Body of pancreas (tissue), 4 donors: ENCODE results near the gene CMSS1. TPM values are rescaled to one million over a fixed set of nuclear protein-coding genes. Genes with fewer than 3 reads are reported as not detected.
A peak's percentile ranks its signal among the peaks of the same experiment; 100 is the strongest.

Experiments used
- ATAC-seq: fragments of 150-250 bp; one replicate; pipeline ENCODE4 v1.9.1; 2016
- DNase-seq, 4 donors: peaks; one replicate each; pipeline ENCODE4 v3.0.0-alpha.2; 2019
- H3K27ac ChIP-seq, 4 donors: fragments of 200-600 bp; sonication (generic); 1 replicate in 3 of 4; 2 replicates in 1 of 4; pipeline versions ENCODE4 v1.5.1 to v1.6.1; 2016 to 2019; ENCODE audit warnings: mild to moderate bottlenecking in 1 of 4, mixed read lengths in 1 of 4, moderate library complexity in 1 of 4
- H3K27me3 ChIP-seq, 2 donors: fragments of 200-600 bp; sonication (generic); one replicate each; pipeline ENCODE4 v1.6.0; 2016; ENCODE audit warnings: mild to moderate bottlenecking in 1 of 2
- H3K36me3 ChIP-seq, 2 donors: fragments of 200-600 bp; sonication (generic); replicated peaks in 1 of 2; 2 replicates each; pipeline ENCODE4 v1.5.1; 2016; ENCODE audit warnings: low read depth in 2 of 2; ENCODE audit not compliant: insufficient read depth in 1 of 2
- H3K4me1 ChIP-seq: fragments of 200-600 bp; sonication (generic); one replicate; pipeline ENCODE4 v1.6.0; 2016
- H3K4me3 ChIP-seq, 2 donors: fragments of 200-600 bp; sonication (generic); 1 replicate in 1 of 2; 2 replicates in 1 of 2; pipeline ENCODE4 v1.5.1; 2016 to 2019
- H3K9me3 ChIP-seq, 3 donors: fragments of 200-600 bp; sonication (generic); 1 replicate in 2 of 3; 2 replicates in 1 of 3; pipeline ENCODE4 v1.5.1; 2016
- POLR2A ChIP-seq, 3 donors: fragments of 450-650 bp; IDR thresholded peaks; one replicate each; pipeline ENCODE4 v1.6.1; 2016; ENCODE audit warnings: antibody characterized with exemption in 3 of 3, mild to moderate bottlenecking in 2 of 3
- WGBS, 2 donors: methylation state at CpG; one replicate each; pipeline ENCODE4 v1.1.5; 2017; 5-methylcytosine and 5-hydroxymethylcytosine counted together
- intact Hi-C: fragments of 100-400 bp; cut with DNase I; formaldehyde crosslinking; loops from one replicate; pipeline ENCODE4 v1.15.1; 2023
- total RNA-seq, 2 donors: library from RNA; depleted of rRNA; stranded (reverse); fragments of >200 nt; gene quantifications; one replicate each; pipeline ENCODE4 v1.1.0, GENCODE V29; 2016
- TF ChIP-seq, protein P1 (sequence below), 7 experiments: fragments of 450-650 bp in 4 of 7; fragments of 200-600 bp in 3 of 7; sonication (generic) in 3 of 7; IDR thresholded peaks; one replicate each; pipeline ENCODE4 v1.5.1; 2016 to 2019; ENCODE audit warnings: antibody characterized with exemption in 7 of 7

Gene CMSS1
- total RNA-seq, 2 donors from 2014 or later: 3.9 to 21.4 TPM

- no peaks in the 10 kb centered on the region for H3K9me3 ChIP-seq
- intact Hi-C loops: no loop called here
- no peaks in the 10 kb centered on the region for H3K27me3 ChIP-seq
- H3K4me1 ChIP-seq: no peaks in the 10 kb centered on the region
- no peak overlapping the region for H3K4me3 ChIP-seq
- no peak for TF ChIP-seq POLR2A (IDR thresholded peaks at IDR 0.05)
- TF ChIP-seq, protein P1, sequence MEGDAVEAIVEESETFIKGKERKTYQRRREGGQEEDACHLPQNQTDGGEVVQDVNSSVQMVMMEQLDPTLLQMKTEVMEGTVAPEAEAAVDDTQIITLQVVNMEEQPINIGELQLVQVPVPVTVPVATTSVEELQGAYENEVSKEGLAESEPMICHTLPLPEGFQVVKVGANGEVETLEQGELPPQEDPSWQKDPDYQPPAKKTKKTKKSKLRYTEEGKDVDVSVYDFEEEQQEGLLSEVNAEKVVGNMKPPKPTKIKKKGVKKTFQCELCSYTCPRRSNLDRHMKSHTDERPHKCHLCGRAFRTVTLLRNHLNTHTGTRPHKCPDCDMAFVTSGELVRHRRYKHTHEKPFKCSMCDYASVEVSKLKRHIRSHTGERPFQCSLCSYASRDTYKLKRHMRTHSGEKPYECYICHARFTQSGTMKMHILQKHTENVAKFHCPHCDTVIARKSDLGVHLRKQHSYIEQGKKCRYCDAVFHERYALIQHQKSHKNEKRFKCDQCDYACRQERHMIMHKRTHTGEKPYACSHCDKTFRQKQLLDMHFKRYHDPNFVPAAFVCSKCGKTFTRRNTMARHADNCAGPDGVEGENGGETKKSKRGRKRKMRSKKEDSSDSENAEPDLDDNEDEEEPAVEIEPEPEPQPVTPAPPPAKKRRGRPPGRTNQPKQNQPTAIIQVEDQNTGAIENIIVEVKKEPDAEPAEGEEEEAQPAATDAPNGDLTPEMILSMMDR (IDR thresholded peaks at IDR 0.05): no peak
- H3K27ac ChIP-seq: no peak overlapping the region
- DNase-seq (no peak), ATAC-seq (no peak)
- no peaks in the 10 kb centered on the region for H3K36me3 ChIP-seq
- 92 to 98% methylated on average over 6 of the region's 6 CpGs for whole genome bisulfite sequencing, 2 donors
Measured at GRCh38 chr3:100149713-100150415, 332.2 kb downstream of the CMSS1 start.

DNA sequence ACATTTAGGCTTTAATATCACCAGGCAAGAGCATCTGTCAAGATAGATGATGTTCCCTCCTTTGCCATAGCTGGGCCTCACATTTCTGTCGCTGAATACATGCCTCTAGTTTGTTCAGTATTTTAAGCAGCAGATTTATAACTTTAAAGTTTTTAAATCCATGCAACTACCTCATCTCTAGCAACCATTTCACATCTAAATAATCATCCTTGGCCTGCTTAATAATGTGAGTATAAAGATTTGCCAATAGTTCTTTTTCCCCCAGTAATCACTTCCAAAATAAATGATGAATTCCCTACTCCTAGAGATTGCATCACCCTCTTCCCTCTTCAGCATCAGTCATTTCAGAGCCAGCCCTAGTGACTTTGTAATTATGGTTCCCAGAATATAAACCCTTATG is 332.8 kb downstream of the CMSS1 start:
- Histone ChIP-seq H3K4me3 (no peak overlapping the region), H3K27ac (no peak overlapping the region), H3K36me3 (no peaks in the 10 kb centered on the region), H3K4me1 (no peaks in the 10 kb centered on the region), H3K9me3 (peaks cover 0 to 6% (median 0%) of the 10 kb centered on the region in 3 donors), H3K27me3 (no peaks in the 10 kb centered on the region)
- TF ChIP-seq POLR2A (IDR thresholded peaks at IDR 0.05): no peak
- TF ChIP-seq, protein P1 (IDR thresholded peaks at IDR 0.05): no peak
- ATAC-seq: no peak
- intact Hi-C loops: no loop called here
- DNase-seq: no peak
- 83 to 89% methylated on average over 1 of the region's 1 CpG for WGBS, 2 donors

DNA sequence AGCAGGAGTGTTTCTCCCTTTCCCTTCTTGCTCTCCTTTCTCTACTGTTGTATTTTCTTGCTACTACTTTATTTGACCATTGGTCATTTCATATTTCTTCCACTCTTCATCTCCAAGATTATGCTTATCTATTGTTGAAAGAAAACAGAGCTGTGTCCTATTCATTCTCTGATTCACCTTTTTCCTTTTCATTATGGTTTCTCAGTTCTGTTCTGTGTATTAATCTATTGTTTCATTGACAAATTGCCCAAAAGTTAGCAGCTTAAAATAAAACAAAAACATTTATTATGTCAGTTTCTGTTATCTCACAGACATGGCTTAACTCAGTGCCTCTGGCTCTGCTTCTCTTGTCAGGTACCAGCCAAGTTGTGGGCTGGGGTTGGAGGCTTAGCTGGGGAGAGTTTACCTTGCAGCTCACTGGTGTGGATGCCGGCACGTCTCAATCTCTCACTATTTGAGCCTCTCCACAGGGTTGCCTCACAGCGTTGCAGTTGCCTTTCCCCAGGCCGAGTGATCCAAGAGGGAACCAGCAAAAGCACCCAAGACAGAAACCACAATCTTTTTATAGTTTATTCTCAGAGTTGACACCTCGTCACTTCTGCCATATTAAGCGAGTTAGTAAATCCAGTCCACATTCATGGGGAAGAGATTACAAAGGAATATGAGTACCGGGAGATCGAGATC is 333.5 kb downstream of the CMSS1 start:
- Histone ChIP-seq H3K4me1 (no peaks in the 10 kb centered on the region), H3K9me3 (peaks cover 0 to 8% (median 0%) of the 10 kb centered on the region in 3 donors), H3K27me3 (no peaks in the 10 kb centered on the region), H3K27ac (peak overlapping the region in 1 of 4 donors; percentile 6), H3K36me3 (no peaks in the 10 kb centered on the region), H3K4me3 (no peak overlapping the region)
- intact Hi-C loops: no loop called here
- no peak for ATAC-seq
- TF ChIP-seq POLR2A (IDR thresholded peaks at IDR 0.05): no peak
- TF ChIP-seq, protein P1 (IDR thresholded peaks at IDR 0.05): no peak
- no peak for DNase-seq
- WGBS, 2 donors: 85 to 96% methylated on average over 8 of the region's 8 CpGs

DNA sequence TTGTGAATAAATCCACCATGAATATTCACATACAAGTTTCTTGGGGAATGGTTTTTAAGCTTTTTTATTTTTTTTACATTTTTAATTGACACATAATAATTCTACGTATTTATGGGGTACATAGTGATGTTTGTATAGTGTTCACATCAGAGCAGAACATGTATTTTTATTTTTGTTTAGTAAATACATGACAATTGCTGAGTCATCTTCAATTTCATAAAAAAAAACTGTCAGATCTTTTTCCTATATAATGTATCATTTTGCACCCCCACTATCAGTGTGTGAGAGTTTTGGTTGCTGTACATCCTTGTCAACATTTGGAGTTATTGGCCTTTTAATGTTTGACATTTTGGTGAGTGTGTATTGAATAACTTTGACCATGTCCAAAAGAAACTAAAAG is 336.5 kb downstream of the CMSS1 start:
- intact Hi-C loops: no loop called here
- DNase-seq: no peak
- no peak overlapping the region for H3K27ac ChIP-seq
- H3K4me3 ChIP-seq: no peak overlapping the region
- no peaks in the 10 kb centered on the region for H3K36me3 ChIP-seq
- no peaks in the 10 kb centered on the region for H3K27me3 ChIP-seq
- peaks cover 4% of the 10 kb centered on the region for H3K4me1 ChIP-seq
- TF ChIP-seq, protein P1 (IDR thresholded peaks at IDR 0.05): no peak
- no peak for TF ChIP-seq POLR2A (IDR thresholded peaks at IDR 0.05)
- ATAC-seq: no peak
- H3K9me3 ChIP-seq: peaks cover 0 to 8% (median 0%) of the 10 kb centered on the region in 3 donors
- WGBS, 2 donors: 95 to 97% methylated on average over 1 of the region's 1 CpG
